A204.1 (cell line): ENCODE data around the gene NR4A1.
"Not testable (repeated sequence)": the region's sequence is repeated elsewhere in the genome, so short reads cannot be mapped to it uniquely, and the experiment has no call there.

Source experiments
- FAIRE-seq: peaks from 2 replicates; lab custom pipeline; 2012; peaks lifted over from hg19 to GRCh38; lab: Jason Lieb, UNC

Gene NR4A1

GRCh38 chr12:52097045-52097666, 45.9 kb downstream of the NR4A1 start:
- no peak for FAIRE-seq

- FAIRE-seq = not testable (repeated sequence)
Measured at GRCh38 chr12:52104431-52105089, 53.3 kb downstream of the NR4A1 start.
